Central memory CD4-positive, alpha-beta T cell (primary cell): ENCODE measurements around the gene MSRB2.
A peak's percentile ranks its signal among the peaks of the same experiment; 100 is the strongest.

ENCODE experiments used
- DNase-seq: peaks from one replicate; pipeline ENCODE4 v3.0.0; 2022

Gene MSRB2

DNA sequence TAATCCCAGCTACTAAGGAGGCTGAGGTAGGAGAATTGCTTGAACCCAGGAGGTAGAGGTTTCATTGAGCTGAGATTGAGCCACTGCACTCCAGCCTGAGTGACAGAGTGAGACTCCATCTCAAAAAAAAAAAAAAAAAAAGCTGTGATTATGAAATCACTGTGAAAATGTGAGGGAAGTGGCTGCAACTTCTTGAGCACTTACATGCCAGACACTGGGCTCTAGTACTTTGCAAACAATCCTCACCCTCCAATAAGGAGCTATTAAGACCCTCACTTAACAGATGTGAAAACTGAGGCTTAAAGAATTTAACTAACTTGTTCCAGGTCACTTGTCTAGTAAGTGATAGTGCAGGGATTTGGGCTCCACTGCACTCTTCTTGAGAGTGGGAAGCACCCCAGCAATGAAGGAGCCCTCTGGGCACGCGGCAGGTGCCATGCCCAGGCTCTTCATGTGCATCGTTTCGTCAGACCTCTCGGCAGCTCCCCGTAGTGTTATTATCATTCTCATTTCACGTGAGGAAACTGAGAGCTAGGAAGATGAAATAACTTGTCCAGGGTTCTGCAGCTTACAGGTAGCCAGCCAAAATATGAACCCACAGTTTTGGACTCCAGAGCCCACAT lies 19.0 kb downstream of the MSRB2 start:
- no peak for DNase-seq

DNA sequence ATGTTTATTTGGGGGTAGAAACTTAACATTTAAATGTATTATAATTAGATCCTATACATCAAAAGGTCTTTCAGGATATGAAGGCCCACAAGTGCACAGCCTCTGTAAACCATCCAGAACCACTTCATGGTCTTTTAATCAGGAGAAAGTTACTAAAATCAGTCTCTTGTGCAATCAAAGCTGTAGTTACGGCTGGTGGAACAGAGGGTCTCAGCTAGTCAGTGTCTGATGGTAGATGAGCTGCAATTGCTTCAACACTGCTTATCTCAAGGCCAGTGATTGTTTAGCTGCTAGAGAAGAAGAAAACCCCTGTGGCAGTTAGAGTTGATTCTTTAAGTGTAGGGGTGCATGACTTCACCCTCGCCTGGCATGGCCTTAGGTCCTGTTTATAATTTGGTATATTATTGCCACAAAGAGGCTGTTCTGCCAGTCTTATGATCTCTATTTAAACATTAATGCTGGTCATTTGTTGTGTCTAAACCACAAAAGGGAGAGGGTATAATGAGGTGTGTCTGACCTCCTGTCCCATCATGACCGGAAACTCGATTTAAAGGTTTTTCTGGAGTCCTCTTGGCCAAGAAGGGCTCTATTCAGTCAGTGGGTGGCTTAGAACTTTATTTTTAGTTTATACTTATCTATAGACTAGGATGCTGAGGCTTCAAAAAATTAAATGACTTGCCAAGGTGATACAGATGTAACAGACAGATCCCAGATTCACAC lies 21.3 kb downstream of the MSRB2 start:
- no peak for DNase-seq

DNA sequence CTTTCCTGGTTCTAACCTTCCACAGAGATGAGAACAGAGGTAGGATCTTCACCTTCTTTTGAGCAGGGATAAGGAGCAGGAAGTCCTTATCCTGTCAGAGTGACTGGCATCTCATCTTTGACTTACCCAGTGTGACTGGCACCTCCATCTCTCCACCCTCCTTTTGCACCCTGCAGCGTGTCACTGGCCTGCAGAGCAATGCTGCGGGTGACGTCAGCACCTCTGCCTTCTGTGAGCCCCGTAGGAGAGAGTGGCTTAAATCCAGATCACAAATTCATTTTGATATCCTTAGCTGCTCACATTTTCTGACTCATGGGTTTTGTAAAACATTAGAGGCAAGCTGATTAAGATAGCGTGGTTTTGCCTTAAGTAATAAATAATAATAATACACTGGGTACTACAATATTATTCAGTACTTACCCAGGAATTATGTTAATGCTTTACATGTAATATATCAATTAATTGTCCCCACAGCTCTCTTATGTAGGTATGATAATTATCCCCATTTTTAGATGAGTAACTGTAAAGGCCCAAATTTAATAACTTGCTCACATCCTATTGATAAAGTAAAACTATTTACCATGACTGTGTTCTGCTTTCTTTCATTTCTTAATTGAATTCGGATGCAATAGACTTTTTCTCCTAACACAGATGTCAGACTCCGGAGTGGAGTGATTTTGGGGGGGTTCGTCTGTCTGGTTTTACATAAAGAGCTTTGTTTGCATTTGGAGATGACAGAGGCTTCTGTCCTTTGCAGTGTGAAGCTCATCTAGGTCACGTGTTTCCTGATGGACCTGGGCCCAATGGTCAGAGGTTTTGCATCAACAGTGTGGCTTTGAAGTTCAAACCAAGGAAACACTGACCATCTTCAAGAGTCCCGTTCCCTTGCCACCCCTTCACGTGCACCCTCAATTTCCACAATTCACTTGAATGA lies 24.9 kb downstream of the MSRB2 start:
- DNase-seq = no peak

DNA sequence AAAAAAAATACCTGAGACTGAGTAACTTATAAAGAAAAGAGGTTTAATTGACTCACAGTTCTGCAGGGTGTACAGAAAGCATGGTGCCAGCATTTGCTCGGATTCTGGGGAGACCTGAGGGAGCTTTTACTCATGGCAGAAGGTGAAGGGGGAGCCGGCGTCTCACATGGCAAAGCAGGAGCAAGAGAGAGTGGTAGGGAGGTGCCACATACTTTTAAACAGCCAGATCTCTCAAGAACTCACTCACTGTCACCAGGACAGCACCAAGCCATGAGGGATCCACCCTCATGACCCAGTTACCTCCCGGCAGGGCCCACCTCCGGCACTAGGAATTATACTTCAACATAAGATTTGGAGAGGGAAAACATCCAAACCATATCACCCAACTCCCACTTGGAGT lies 25.8 kb downstream of the MSRB2 start:
- no peak for DNase-seq

DNA sequence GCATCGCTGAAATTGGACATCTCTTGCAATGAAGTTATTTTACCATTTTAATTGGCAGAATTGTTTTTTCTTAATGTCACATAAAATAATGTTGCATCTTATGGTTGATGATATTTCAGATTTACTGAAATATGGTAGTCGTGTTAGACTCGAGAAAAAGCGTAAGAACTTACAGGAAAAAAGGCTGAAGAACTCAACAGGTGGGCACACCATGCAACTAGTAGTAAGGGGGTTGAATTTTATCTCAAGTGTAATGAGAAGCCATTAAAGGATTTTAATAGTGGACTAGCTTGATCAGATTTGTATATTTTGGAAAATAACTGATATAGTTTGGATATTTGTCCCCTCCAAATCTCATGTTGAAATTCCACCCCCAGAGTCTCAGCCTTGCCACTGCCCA lies 41.1 kb downstream of the MSRB2 start:
- DNase-seq = no peak

DNA sequence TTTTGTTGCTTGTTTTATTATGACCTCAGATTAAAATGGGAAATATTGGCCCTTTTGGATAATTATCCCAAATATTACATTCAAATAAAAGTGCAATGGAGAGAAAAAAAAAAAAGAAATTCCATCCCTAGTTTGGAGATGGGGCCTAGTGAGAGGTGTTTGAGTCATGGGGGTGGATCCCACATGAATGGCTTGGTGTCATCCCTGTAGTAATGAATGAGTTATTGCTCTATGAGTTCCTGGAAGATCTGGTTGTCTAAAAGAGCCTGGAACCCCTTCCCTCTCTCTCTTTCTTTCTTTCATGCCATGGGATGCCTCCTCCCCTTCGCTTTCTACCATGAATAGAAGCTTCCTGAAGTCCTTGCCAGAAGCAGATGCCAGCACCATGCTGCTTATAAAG lies 44.3 kb downstream of the MSRB2 start:
- DNase-seq = no peak

DNA sequence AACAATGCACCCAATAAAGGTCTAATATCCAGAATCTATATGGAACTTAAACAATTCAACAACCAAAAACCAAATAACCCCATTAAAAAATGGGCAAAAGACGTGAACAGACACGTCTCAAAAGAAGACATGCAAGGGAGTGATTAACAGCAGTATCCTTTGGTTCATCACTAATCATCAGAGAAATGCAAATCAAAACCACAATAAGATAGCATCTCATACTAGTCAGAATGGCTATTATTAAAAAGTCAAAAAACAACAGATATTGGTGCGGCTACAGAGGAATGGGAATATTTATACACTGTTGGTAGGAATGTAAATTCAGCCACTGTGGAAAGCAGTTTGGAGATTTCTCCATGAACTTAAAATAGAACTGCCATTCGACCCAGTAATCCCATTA lies 46.6 kb downstream of the MSRB2 start:
- no peak for DNase-seq

DNA sequence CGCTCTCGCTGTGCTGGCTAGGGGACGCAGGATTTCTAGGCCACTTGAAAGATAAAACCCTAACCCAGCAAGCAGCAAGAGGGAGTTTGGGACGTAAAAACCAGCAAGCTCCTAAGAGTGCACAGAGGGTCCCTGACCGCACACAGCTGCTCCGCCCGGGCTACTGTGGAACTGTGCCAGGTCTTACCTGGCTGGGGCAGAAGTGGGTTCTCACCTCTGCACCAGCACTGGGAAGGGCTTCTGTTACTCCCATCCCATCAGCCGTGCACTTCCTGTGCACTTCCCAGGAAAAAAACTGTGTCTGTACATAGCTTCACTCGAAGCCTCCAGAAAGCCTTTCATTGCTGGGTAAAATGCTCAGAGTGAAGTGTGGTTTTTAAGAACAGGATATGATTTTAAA lies 50.9 kb downstream of the MSRB2 start:
- DNase-seq = no peak

DNA sequence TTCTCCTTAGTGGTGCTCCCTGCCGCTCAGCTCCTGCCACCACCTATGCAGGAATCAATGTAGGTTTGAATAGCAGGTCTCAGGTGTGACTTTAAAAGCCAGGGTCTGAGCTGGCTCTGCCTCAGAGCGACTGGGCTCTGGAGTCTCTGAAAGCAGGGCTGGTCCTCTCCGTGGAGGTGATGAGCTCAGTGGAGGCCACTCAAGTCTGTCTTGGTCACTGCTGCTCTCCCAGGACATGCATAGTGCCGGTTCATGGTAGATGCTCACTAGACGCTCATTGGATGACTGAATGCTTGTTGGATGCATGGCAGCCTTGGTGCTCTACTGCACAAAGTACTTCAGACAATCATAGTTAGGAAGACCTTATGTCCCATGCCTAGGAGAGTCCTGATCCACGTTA lies 51.7 kb downstream of the MSRB2 start:
- no peak for DNase-seq

DNA sequence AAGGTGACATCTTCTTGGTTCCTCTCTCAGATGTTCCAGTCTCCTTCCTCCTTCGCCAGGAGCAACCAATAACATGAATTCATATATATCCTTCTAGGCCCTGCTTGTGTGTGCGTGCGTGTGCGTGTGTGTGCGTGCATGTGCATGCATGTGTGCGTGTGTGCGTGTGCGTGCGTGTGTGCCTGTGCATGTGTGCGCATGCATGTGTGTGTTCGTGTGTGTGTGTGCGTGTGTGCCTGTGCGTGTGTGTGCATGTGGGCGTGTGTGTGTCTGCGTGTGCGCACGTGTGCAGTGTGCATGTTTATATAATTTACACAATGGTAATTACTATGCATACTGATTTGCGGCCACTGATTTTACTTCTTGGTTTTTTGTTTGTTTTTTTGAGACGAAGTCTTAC lies 52.8 kb downstream of the MSRB2 start:
- DNase-seq = no peak

DNA sequence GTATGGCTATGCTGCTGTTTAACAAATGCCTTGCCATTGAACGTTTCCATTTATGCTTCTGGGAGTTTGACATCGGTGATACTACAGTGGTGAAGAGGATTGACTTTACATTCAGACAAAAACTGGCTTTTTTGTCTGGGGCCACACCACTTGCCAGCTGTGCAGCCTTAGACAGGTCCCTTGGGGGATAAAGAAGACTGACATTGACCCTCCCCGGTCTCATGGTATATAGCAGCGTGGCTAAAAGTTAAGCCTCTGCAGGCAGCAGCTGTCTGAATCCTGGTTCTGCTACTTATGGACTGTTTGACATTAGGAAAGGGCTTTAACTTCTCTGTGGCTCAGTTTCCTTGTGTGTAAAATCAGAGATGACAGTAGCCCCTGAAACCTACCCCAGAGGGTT lies 54.7 kb downstream of the MSRB2 start:
- DNase-seq = no peak

DNA sequence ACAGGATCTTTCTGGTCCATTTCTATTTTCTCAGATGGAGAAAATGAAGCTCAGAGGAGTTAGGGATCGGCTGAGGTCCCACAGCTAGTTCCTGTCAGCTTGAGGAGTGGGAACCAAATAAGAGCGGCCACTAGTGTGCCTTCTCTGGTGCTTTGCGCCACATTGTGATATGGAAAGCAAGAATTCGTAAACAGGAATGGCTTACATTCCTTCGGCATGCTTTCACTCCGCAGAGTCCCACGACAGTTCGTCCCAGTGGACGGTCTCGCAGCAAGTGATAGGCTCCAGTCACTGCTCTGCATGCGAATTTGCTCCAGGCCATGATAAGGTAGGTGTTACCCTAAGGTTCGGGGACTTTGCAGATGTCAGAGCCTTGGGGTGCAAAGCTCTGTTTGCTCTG lies 55.2 kb downstream of the MSRB2 start:
- DNase-seq = no peak

DNA sequence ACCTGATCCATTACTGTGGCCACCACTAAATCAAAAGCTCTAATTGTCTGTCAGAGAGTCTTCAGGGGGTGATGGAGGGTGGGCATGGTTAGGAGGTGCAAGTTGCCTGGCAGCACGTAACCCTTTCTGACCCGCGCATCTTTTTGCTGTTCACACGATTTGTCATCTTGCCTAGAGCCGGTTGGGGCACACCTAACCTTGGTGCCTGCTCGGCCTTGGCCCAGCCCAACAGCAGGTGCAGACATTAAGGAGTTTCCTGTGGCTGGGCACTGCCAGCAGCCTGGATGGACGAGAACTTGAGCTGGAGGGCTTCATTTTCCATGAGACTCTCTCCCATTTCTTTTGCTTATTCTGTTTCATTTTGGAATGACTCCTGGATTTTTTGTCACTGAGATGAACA lies 55.7 kb downstream of the MSRB2 start:
- DNase-seq = no peak

DNA sequence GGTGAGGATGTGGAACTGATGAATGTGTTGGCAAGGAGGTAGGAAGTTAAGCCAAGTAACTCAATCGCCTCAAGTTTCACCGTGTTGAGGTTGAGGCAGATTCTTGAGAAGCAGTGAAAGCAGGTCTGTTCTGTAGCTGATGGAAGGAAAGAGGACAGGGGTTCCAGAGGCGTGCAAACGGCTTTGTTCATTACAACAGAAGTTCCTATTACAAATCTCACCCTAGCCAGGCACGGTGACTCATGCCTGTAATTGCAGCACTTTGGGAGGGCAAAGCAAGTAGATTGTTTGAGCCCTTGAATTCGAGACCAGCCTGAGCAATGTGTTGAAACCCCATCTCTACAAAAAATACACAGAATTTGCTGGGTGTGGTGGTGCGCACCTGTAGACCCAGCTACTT lies 59.8 kb downstream of the MSRB2 start:
- DNase-seq = no peak

DNA sequence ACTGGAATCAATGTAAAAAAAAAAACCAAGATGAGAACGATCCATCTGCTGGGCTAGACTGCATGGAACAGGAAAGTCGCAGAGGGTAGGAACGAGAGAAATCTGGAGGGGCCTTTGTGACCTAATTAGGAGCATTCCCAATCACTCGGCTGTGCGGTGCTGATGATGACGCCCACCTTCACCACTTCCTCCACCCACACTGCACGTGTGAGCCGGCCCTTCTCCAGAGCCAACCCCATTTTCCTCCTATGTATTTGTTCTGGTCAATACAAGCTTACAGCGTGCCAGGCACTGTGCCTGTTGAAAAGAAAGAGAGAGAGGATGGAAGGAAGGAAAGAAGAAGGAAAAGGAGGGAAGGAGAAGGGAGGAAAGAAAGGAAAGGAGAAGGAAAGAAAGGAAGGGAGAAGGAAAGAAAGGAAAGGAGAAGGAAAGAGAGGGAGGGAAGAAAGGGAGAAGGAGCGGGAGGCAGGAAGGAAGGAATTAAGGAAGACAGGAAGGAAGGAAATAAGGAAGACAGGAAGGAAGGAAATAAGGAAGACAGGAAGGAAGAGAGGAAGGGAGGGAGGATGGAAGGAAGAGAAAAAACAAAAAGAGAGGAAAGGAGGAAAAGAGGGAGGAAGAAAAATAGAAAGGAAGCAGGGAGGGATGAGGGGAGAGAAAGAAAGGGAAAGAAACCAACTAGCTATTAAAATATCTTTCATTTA lies 61.2 kb downstream of the MSRB2 start:
- no peak for DNase-seq

DNA sequence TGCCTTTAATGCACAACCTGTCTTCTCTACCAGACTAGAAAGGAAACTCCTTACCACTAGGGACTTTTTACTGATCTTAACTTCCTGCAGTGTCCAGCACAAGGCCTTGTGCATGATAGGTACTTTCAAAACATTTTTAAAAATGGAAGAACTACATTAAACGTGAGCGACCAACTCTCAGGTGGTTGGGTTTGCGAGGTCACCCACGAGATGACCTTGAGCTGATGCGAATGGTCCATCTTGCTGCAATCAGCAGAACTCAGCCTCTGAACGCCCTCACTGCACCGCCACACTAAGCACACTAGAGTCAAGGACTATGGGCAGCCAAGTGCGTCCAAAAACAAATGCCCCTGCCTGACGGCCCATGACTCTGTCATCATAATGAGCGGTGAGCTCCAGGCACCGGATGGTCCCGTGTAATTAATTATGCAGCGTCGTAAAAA lies 61.9 kb downstream of the MSRB2 start:
- no peak for DNase-seq

DNA sequence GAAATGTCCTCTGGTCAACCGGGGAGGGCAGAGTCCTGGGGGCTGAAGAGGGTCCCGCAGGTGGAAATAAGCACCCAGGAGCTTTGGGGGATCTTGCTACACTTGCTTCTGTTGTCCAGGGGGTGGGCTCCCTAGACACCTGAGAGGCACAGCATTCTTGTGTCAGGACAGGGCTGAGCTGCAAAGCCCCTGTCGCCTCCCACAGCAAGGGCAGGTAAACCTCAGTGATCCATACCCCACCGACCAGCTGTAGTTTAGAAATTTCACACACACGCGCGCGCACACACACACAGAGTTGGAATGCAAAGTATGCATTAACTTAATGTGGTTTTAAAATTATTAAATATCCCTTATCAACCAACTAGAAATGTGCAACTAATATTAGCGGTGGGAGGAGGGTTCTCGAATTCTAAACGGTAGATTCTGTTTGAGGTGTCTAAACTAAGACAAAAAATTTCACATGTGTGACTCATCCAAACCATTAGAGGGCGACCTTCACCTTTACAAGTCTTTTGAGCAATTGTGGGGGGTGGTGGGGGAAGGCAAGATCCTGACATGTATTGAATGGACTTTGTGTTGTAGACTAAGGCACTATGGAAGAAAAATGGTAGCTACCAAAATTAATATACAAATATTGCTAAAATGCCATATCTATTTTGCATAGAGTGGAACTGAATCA lies 62.5 kb downstream of the MSRB2 start:
- no peak for DNase-seq

DNA sequence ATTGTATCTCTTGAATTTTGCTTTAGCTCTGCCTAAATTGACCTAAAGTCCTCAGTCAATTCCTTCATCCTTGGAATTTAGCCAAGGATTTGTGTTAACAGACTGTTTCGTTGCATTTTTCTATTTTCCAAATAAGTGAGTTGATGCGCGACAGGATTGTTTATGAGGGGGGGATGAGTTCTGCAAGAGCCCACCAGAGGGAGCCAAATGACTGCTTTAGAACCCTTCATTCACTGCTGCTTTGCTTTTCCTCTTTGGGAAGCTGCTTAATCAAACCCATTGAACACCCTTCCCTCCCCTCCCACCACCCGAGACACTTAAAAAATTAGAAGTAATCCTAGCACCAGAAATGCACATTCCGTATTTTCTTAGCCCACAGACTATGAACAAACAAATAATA lies 63.0 kb downstream of the MSRB2 start:
- peak; percentile 7 for DNase-seq

DNA sequence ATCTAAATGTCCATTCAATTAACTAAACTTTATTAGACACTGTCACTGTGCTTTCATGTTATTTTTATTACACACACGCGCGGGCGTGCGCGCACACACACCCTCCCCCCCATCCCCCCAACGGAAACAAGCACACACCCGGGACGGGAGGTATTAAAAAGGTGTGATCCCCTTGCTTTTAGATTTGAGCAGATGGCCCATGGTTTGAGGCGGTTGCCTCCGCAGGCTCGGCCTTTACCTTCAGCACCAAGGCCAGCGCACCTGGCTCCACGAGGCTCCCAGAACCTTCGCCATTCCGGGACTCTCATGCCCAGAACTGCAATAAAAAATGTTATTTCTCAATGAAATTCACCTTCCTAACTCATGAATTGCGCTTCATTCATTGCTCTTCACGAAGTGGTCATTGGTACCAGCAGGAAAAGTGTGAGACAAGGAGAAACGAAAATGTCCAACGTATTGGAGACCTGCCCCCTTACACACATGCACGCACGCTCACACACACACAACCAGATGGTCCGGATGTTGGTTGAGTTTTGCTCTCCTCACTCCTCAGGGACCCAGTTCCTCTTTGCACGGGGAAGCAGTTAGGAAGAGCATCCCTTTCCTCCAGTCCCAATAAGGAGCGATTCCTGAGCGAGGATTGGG lies 76.0 kb downstream of the MSRB2 start:
- DNase-seq = no peak
